NCI-H446 treated with DMSO at 0.1 percent for 48 hours (cell line): ENCODE measurements around the gene OR6C76.
"Not testable (repeated sequence)": the region's sequence is repeated elsewhere in the genome, so short reads cannot be mapped to it uniquely, and the experiment has no call there.

ENCODE experiments used
- DNase-seq: peaks from one replicate; lab custom pipeline; 2025; lab: John Stamatoyannopoulos, UW

The OR6C76 gene

DNA sequence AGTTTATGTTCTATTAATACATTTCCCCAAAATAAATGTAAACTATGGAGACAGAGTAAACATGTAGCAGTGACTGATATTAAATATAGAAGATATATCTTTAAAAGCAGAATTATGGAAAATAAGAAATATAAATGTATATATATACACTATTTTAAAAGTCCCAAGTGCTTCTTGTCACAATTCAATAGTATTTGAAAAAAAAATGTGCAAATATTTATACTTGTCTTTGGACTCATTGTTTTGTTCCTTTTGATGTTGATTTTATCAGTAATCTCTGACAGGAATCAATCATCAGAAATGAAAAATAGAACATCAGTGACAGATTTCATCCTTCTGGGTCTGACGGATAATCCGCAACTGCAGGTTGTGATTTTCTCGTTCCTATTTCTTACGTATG is at the start of gene OR6C76:
OR6C76 (plus strand) TSS at position 301 of the 400 bp plus-strand sequence; CDS start at position 301, 0 bp downstream.
- no peak for DNase-seq

- no peak for DNase-seq
Measured at GRCh38 chr12:55385891-55386290, 40.2 kb upstream of the OR6C76 start.

- no peak for DNase-seq
Measured at GRCh38 chr12:55392032-55392795, 33.8 kb upstream of the OR6C76 start.

- DNase-seq: no peak
Measured at GRCh38 chr12:55396326-55396725, 29.7 kb upstream of the OR6C76 start.

DNA sequence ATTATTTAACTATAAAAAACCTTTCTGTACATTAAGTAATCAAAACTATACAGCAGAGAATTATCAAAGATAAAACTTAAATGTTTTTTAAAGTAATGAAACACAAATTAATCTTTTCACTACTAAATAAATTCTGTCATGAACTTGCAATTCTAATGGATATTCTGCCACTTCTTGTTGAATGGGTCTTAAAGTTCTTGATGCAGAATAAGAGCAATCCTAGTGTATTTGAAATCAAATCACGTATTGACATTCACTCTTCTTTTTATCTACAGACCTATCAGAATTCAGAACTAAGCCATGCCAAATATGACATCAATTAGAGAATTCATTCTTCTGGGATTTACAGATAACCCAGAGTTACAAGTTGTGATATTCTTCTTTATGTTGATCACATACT is 25.8 kb upstream of the OR6C76 start, which contains the start of gene OR6C65:
OR6C65 (plus strand) TSS at position 301 of the 400 bp plus-strand sequence; CDS start at position 301, 0 bp downstream.
- DNase-seq: no peak

DNA sequence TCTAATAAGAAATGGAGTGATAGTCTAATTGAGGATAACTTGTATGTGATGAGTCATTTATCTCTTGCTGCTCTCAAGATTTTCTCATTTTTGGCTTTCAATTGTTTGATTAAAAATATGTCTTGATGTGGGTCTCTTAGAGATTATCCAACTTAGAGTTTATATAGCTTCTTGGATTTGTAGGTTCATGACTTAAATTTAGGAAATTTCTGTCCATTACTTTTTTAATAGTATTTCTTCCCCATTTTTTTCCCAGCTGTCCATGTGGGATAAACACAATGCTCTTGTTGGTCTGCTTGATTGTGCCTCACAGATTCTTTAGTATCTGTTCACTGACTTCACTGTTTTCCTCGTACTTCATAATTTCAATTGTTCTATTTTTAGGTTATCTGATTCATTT is 18.2 kb upstream of the OR6C76 start:
- no peak for DNase-seq

DNA sequence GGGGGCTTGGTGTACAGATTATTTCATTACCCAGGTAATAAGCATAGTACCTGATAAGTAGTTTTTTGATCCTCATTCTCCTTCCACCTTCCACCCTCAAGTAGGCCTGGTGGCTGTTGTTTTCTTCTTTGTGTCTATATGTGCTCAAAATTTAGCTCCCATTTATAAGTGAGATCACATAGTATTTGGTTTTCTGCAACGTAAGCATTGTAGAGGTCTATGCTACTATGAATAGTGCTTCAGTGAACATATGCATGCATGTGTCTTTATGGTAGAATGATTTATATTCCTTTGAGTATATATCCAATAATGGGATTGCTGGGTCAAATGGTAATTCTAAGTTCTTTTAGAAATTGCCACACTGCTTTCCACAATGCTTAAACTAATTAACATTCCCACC is 16.9 kb upstream of the OR6C76 start:
- DNase-seq: not testable (repeated sequence)

GRCh38 chr12:55412138-55412537 is 13.9 kb upstream of the OR6C76 start:
- not testable (repeated sequence) for DNase-seq

GRCh38 chr12:55413498-55414388 is 12.3 kb upstream of the OR6C76 start:
- DNase-seq: not testable (repeated sequence)

DNA sequence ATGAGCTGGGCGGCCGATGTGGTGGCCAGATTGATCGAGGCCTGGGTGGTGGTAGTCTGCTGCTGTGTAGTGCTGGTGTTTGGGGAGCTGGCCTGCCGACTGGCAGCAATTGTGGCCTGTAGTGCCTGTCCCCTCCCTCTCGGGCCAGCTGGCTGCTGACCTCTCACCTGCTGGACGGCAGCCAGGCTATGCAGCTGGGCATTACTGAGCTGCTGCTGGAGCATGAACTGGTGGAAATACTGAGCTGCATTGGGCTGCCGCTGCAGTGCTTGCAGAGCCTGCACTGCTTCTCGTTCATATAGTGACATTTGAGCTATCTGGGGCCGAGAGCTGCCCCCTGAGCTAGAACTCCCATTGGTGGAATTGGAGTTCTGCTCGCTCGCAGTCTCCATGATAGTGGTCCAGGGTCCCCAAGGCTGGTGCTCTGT is 11.6 kb upstream of the OR6C76 start:
- not testable (repeated sequence) for DNase-seq

GRCh38 chr12:55414889-55415288 is 11.2 kb upstream of the OR6C76 start:
- not testable (repeated sequence) for DNase-seq

- DNase-seq: no peak
Measured at GRCh38 chr12:55416961-55417360, 9.1 kb upstream of the OR6C76 start.

DNA sequence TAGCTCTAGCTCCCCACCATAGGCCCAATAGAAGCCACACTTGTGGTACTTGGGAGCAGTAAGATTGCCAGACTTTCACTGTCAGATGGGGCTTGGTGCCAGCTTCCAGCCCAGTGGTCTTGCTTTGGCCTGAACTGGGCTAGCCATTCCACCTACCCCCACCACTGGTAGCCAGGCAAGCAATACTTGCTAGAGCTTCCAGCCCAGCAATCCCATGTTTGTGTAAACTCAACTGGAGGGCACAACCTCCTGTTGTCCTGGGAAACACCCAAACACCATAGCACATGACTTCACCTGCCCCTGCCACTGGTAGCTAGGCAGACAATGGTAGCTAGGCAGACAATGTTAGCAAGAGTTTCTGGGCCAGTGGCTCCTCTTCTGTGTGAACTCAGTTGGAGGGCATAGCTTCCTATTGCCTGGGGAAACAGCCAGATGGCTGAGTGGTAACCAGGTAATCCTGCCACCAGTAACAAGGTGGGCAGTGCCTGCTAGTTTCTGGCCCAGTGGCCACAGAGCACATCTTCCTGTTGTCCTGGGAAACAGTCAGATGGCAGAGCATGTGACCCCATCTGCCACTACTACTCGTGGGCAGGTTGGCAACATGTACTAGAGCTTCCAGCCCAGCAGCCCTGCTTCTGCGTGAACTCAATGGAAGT is 5.6 kb upstream of the OR6C76 start:
- no peak for DNase-seq

- no peak for DNase-seq
Measured at GRCh38 chr12:55428331-55429243, 2.5 kb downstream of the OR6C76 start.

GRCh38 chr12:55441233-55441632 is 15.2 kb downstream of the OR6C76 start:
- not testable (repeated sequence) for DNase-seq

- no peak for DNase-seq
Measured at GRCh38 chr12:55443776-55444175, 17.7 kb downstream of the OR6C76 start, which contains the start of gene OR6C2. Gene OR6C2, plus strand, starts transcription at chr12:55444076. Its CDS starts 8,138 bp downstream, at chr12:55452214.

DNA sequence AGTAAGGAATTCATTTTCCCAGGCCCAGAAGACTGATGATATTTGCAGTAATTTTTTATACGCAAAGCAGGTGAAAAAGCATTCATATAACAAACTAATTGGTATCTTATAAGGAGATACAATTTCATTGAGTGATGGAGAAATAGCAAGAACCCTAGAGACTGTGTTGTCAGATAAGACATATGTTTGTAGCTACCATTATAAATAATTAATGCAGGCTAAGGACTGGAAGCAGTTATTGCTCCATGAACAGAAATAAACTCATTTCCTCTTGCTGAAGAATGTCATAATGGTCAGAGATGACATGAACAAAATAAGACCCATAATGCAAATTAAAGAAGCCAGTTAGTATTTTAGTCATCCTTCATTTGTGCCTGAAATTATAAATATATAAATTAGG is 19.3 kb downstream of the OR6C76 start:
- no peak for DNase-seq

- no peak for DNase-seq
Measured at GRCh38 chr12:55446326-55446725, 20.3 kb downstream of the OR6C76 start.

- DNase-seq: no peak
Measured at GRCh38 chr12:55448825-55449224, 22.8 kb downstream of the OR6C76 start.

- DNase-seq: not testable (repeated sequence)
Measured at GRCh38 chr12:55464926-55465325, 38.9 kb downstream of the OR6C76 start.

GRCh38 chr12:55467836-55468235 is 41.8 kb downstream of the OR6C76 start:
- no peak for DNase-seq
